ELF-1 (cell line): Measurements from ENCODE around the gene CD6.
"Not testable (repeated sequence)": the region's sequence is repeated elsewhere in the genome, so short reads cannot be mapped to it uniquely, and the experiment has no call there.

Experiments
- DNase-seq: peaks from one replicate; pipeline ENCODE4 v3.0.0-alpha.2; 2016; ENCODE audit warnings: low read depth, low spot score

The CD6 gene

GRCh38 chr11:61053191-61053590 is 81.7 kb downstream of the CD6 start:
- no peak for DNase-seq

DNA sequence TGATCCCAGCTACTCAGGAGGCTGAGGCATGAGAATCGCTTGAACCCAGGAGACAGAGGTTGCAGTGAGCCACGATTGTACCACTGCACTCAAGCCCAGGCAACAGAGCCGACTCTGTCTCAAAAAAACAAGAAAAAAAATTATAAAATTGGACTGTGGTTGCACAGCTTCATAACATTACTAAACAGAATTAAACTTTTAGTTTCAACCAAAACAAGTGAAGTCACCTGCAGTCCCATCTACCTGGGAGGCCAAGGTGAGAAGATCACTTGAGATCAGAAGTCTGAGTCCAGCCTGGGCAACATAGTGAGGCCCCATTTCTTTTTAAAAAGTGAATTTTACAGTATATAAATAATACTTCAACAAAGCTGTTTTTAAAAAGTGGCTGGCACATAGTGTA is 83.0 kb downstream of the CD6 start:
- no peak for DNase-seq

GRCh38 chr11:61054927-61055562 is 83.6 kb downstream of the CD6 start:
- DNase-seq = no peak

DNA sequence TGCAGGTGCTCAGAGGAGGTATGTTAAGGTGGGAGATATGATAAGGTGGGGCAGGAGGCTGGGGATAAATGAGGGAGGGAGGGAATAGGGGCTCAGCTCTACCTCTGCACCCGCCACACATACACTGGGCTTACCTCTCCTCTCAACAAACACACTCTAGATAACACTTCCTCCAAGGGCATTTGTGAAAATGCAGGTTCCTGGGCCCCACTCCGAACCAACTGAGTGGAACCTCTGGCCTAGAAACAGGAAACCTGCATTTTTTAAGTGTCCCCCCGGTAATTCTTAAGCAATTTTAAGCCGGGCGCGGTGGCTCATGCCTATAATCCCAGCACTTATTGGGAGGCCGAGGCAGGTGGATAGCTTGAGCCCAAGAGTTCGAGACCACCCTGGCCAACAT is 84.3 kb downstream of the CD6 start:
- no peak for DNase-seq

DNA sequence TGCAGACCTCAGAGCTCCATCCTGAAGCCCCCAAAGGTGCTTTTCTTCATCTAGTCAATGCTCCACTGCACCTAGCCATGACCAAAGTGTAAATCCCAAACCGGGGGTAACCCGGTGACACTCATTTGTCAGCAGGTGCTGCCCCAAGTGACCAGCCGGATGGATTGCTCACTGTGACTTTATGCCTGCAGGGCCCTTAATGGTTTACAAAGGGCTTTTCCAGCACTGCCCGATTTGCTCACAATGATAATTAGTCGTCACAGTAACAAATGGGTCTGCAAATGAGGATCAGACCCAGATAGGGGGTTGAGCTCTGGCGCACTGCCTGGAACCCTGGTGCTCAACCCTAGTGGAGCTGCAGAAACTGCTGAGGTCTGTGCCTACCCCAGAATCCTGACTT is 85.1 kb downstream of the CD6 start:
- peak; percentile 61 for DNase-seq

GRCh38 chr11:61056981-61057380 is 85.5 kb downstream of the CD6 start:
- DNase-seq = no peak

DNA sequence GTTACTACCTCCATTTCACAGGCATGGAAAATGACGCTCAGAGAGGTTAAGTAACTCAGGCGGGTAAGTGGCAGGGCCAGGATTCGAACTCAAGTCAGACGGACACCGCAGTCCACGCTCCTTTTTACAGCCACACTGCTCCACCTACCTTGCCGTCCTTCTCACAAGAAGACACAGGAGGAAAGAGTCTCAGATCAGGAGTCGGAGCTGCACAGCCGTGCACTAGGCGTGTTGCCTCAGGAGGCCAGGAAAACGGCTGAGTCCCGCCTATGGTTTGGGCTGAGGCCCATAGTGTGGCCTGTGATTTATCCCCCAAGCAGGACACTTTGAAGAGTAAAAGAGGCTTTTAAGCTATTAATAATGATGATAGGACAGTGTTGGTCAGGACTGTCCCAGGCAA is 86.1 kb downstream of the CD6 start:
- DNase-seq = no peak

DNA sequence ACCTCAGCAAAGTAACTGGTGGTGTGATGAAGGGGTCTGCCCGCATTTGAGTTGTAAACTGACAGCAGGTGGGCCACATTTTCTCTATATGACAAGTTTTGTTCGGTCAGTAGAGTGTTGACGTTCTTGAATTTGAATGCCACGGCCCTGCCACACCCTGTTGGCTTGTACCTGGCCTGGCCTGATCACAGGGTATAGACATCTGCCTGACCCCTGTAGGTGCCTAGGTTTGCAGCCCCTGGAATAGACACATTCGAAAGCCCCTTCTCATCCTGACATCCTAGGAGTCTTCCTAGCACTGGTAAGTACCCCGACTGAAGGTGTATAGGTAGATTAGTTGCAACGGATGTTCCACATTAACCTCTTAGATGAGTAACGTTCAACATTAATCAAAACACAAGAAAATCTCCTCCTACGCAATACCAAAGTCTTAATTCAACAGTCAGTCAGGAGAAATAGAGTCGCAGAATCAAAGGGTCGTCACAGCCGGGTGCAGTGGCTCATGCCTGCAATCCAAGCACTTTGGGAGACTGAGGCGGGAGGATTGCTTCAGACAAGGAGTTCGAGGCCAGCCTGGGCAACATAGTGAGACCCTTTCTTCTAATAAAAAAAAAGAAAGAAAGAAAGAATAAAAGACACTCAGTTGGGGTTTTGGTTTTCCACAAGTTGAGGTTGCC is 87.2 kb downstream of the CD6 start:
- DNase-seq = no peak

GRCh38 chr11:61059260-61059752 is 87.8 kb downstream of the CD6 start:
- DNase-seq = no peak

DNA sequence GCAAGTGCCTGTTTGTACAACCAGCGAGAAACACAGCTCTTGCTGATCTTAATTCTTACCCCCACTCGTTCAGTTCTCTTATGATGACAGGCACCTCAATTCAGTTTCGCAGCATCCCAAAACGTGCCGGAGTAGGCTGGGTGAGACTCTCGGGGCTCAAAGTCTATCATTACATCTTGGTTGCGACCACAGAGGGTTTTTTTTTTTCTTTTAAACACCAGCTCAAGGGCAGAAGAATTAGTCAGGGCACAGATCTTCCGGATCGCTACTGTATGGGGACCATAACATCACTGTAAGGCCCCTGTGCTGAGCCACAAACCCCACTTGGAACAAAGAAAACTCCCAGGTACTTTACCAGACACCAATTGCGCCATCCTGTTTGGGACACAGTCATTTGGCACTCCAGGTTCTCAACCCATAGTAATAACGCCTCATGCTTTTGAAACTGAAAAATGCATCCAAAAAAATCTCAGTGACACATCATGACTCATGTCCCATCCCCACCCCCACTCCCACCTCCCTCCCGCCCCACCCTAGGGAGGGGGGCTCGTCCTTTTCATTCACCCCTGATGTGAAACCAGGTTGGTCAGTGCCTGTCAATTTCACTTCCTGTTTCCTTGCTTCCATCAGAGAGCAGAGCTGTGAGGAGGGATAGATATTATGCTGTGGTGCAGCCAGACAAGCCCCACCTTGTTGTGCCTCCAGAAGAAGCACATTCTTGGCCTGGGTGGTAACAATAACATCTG is 89.8 kb downstream of the CD6 start:
- no peak for DNase-seq

GRCh38 chr11:61062181-61062930 is 90.9 kb downstream of the CD6 start:
- no peak for DNase-seq

GRCh38 chr11:61065236-61065635 is 93.8 kb downstream of the CD6 start:
- not testable (repeated sequence) for DNase-seq

- DNase-seq = no peak
These were observed 94.6 kb downstream of the CD6 start for GRCh38 chr11:61065955-61066638.

GRCh38 chr11:61066645-61067044 is 95.2 kb downstream of the CD6 start:
- DNase-seq = no peak

DNA sequence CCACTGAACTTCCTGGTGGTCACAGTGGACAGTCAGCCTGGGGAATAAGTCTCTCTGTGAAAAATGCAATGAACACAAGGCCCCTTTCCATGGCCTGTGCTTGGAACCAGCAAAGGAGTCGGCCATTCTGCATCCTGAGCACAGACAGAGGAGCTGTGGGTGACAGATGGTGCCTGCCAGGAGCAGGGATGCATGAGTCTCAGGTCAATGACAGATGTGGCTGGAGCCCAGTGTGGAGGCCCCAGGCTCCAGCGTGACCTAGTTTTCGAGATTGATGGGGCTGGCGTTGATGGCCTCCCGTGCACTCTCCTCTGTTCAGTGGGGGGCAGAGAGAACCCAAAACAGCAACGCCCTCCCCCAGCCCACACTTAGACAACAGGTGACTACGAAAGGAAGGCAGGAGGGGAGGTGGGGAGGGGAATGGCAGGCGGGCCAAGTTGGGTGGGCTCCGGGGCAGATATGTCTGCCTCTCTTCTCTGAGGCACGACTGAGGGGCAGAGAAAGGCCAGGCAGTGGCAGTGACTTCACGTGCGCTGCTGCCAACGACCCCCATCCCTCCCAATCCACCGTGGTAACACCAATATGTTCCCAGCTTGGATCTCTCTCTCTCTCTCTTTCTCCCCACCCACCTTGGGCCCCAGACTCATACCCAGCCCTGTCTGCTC is 96.4 kb downstream of the CD6 start:
- peak; percentile 32 for DNase-seq

- no peak for DNase-seq
These were observed 97.1 kb downstream of the CD6 start for GRCh38 chr11:61068581-61068980.

DNA sequence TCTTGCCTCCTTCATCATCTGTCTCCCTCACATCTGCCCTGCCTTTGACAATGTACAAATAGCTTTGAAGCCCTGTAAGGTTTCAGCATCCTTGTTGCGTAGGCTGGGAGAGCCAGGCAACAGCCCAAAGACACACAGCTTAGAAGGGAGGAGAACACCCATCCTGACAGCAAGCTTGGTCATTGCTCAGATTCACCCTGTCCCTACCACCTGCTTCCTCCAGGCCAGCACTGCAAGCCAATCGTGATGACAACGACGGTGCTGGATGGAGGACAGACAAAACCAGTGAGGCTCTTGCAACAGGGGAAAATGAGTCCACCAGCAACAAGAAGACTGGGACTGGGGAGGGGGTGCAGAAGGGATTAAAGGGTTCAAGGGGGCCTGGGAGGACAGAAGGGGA is 97.9 kb downstream of the CD6 start:
- DNase-seq = no peak
